ENCODE measurements around the gene TMEM213.

The TMEM213 gene

GRCh38 chr7:138832966-138833365 is 35.2 kb downstream of the TMEM213 start:
- H3K27me3 ChIP-seq (ENCODE audit: control insufficient read depth, low read length), result no peaks in the 10 kb centered on the region
- no peak overlapping the region for H3K4me2 ChIP-seq (ENCODE audit: low read length)
- H3K79me2 ChIP-seq (ENCODE audit: control insufficient read depth, low read length), result no peaks in the 10 kb centered on the region
- H4K20me1 ChIP-seq (ENCODE audit: control insufficient read depth, insufficient read depth, low read depth, low read length), result no peaks in the 10 kb centered on the region
- H3K9me2 ChIP-seq (replicated peaks; ENCODE audit: control insufficient read depth, low read length), result no peaks in the 10 kb centered on the region
- no peaks in the 10 kb centered on the region for H3K9me3 ChIP-seq (ENCODE audit: control insufficient read depth, insufficient read depth, low read length)
- H3K4me1 ChIP-seq (ENCODE audit: control insufficient read depth, low read length), result no peaks in the 10 kb centered on the region
- TF ChIP-seq CTCF (IDR thresholded peaks at IDR 0.05; ENCODE audit: low read depth, low read length, poor library complexity, severe bottlenecking) (no peak), EZH2phosphoT487 (IDR thresholded peaks at IDR 0.05; ENCODE audit: borderline replicate concordance, low read length) (no peak)
- no peak overlapping the region for H3K27ac ChIP-seq (ENCODE audit: low read depth, low read length)
- H3F3A ChIP-seq (ENCODE audit: control insufficient read depth, insufficient read depth), result no peaks in the 10 kb centered on the region
- H3K36me3 ChIP-seq (ENCODE audit: control insufficient read depth, low read length), result no peaks in the 10 kb centered on the region
- H3K4me3 ChIP-seq (ENCODE audit: low read length), result no peak overlapping the region

GRCh38 chr7:138833596-138833995 is 35.8 kb downstream of the TMEM213 start:
- Histone ChIP-seq H3K4me2 (ENCODE audit: low read length) (no peak overlapping the region), H3K36me3 (ENCODE audit: control insufficient read depth, low read length) (no peaks in the 10 kb centered on the region)

GRCh38 chr7:138834583-138834982 is 36.8 kb downstream of the TMEM213 start:
- H4K20me1 ChIP-seq (ENCODE audit: control insufficient read depth, insufficient read depth, low read depth, low read length), result no peaks in the 10 kb centered on the region
- H3K79me2 ChIP-seq (ENCODE audit: control insufficient read depth, low read length), result no peaks in the 10 kb centered on the region
- no peak for TF ChIP-seq EZH2phosphoT487 (IDR thresholded peaks at IDR 0.05; ENCODE audit: borderline replicate concordance, low read length)
- TF ChIP-seq CTCF (IDR thresholded peaks at IDR 0.05; ENCODE audit: low read depth, low read length, poor library complexity, severe bottlenecking), result no peak
- H3K27ac ChIP-seq (ENCODE audit: low read depth, low read length), result no peak overlapping the region
- no peaks in the 10 kb centered on the region for H3K4me1 ChIP-seq (ENCODE audit: control insufficient read depth, low read length)
- no peak overlapping the region for H3K4me3 ChIP-seq (ENCODE audit: low read length)
- H3K27me3 ChIP-seq (ENCODE audit: control insufficient read depth, low read length), result no peaks in the 10 kb centered on the region
- no peaks in the 10 kb centered on the region for H3K9me2 ChIP-seq (replicated peaks; ENCODE audit: control insufficient read depth, low read length)
- H3K4me2 ChIP-seq (ENCODE audit: low read length), result no peak overlapping the region
- H3F3A ChIP-seq (ENCODE audit: control insufficient read depth, insufficient read depth), result no peaks in the 10 kb centered on the region
- H3K36me3 ChIP-seq (ENCODE audit: control insufficient read depth, low read length), result no peaks in the 10 kb centered on the region
- no peaks in the 10 kb centered on the region for H3K9me3 ChIP-seq (ENCODE audit: control insufficient read depth, insufficient read depth, low read length)

More at GRCh38 chr7:138833596-138833995, 35.8 kb downstream of the TMEM213 start:
- no peak overlapping the region for H3K4me3 ChIP-seq (ENCODE audit: low read length)
- TF ChIP-seq CTCF (IDR thresholded peaks at IDR 0.05; ENCODE audit: low read depth, low read length, poor library complexity, severe bottlenecking), result no peak
- no peak for TF ChIP-seq EZH2phosphoT487 (IDR thresholded peaks at IDR 0.05; ENCODE audit: borderline replicate concordance, low read length)
- H3K9me2 ChIP-seq (replicated peaks; ENCODE audit: control insufficient read depth, low read length), result no peaks in the 10 kb centered on the region
- no peaks in the 10 kb centered on the region for H3F3A ChIP-seq (ENCODE audit: control insufficient read depth, insufficient read depth)
- H4K20me1 ChIP-seq (ENCODE audit: control insufficient read depth, insufficient read depth, low read depth, low read length), result no peaks in the 10 kb centered on the region
- no peaks in the 10 kb centered on the region for H3K27me3 ChIP-seq (ENCODE audit: control insufficient read depth, low read length)
- H3K4me1 ChIP-seq (ENCODE audit: control insufficient read depth, low read length), result no peaks in the 10 kb centered on the region
- no peak overlapping the region for H3K27ac ChIP-seq (ENCODE audit: low read depth, low read length)
- no peaks in the 10 kb centered on the region for H3K9me3 ChIP-seq (ENCODE audit: control insufficient read depth, insufficient read depth, low read length)
- no peaks in the 10 kb centered on the region for H3K79me2 ChIP-seq (ENCODE audit: control insufficient read depth, low read length)

- TF ChIP-seq CTCF (IDR thresholded peaks at IDR 0.05; ENCODE audit: low read depth, low read length, poor library complexity, severe bottlenecking) (no peak), EZH2phosphoT487 (IDR thresholded peaks at IDR 0.05; ENCODE audit: borderline replicate concordance, low read length) (no peak)
- Histone ChIP-seq H3K79me2 (ENCODE audit: control insufficient read depth, low read length) (no peaks in the 10 kb centered on the region), H3K4me2 (ENCODE audit: low read length) (no peak overlapping the region), H3K9me2 (replicated peaks; ENCODE audit: control insufficient read depth, low read length) (no peaks in the 10 kb centered on the region), H3K4me1 (ENCODE audit: control insufficient read depth, low read length) (no peaks in the 10 kb centered on the region), H4K20me1 (ENCODE audit: control insufficient read depth, insufficient read depth, low read depth, low read length) (no peaks in the 10 kb centered on the region), H3F3A (ENCODE audit: control insufficient read depth, insufficient read depth) (no peaks in the 10 kb centered on the region), H3K4me3 (ENCODE audit: low read length) (no peak overlapping the region), H3K27me3 (ENCODE audit: control insufficient read depth, low read length) (no peaks in the 10 kb centered on the region), H3K27ac (ENCODE audit: low read depth, low read length) (no peak overlapping the region), H3K9me3 (ENCODE audit: control insufficient read depth, insufficient read depth, low read length) (no peaks in the 10 kb centered on the region), H3K36me3 (ENCODE audit: control insufficient read depth, low read length) (no peaks in the 10 kb centered on the region)
These were observed 37.3 kb downstream of the TMEM213 start for GRCh38 chr7:138835087-138835486.

All from DOHH2 (cell line).